TTC549 (cell line): Measurements from ENCODE around the gene CIBAR2.
"Not testable (repeated sequence)": the region's sequence is repeated elsewhere in the genome, so short reads cannot be mapped to it uniquely, and the experiment has no call there.

Source experiments
- FAIRE-seq: peaks from 2 replicates; lab custom pipeline; 2012; peaks lifted over from hg19 to GRCh38; lab: Jason Lieb, UNC

Gene CIBAR2

GRCh38 chr16:85128079-85128837 lies 16.0 kb upstream of the CIBAR2 start:
- no peak for FAIRE-seq

- no peak for FAIRE-seq
Observed at GRCh38 chr16:85127379-85127723, 15.1 kb upstream of the CIBAR2 start.

- no peak for FAIRE-seq
Observed at GRCh38 chr16:85126705-85127378, 14.6 kb upstream of the CIBAR2 start.

- FAIRE-seq, result no peak
Observed at GRCh38 chr16:85126394-85126704, 14.1 kb upstream of the CIBAR2 start.

GRCh38 chr16:85125570-85126393 lies 13.5 kb upstream of the CIBAR2 start:
- FAIRE-seq, result no peak

- no peak for FAIRE-seq
Observed at GRCh38 chr16:85124636-85125346, 12.5 kb upstream of the CIBAR2 start.

- FAIRE-seq, result no peak
Observed at GRCh38 chr16:85123891-85124635, 11.8 kb upstream of the CIBAR2 start.

GRCh38 chr16:85123441-85123840 lies 11.2 kb upstream of the CIBAR2 start:
- FAIRE-seq, result not testable (repeated sequence)

GRCh38 chr16:85120006-85120340 lies 7.7 kb upstream of the CIBAR2 start:
- no peak for FAIRE-seq

GRCh38 chr16:85117418-85117817 lies 5.1 kb upstream of the CIBAR2 start:
- no peak for FAIRE-seq

- no peak for FAIRE-seq
Observed at GRCh38 chr16:85114909-85115567, 2.8 kb upstream of the CIBAR2 start.

GRCh38 chr16:85113913-85114312 lies 1.6 kb upstream of the CIBAR2 start:
- no peak for FAIRE-seq

GRCh38 chr16:85113168-85113733 lies 979 bp upstream of the CIBAR2 start:
- no peak for FAIRE-seq

GRCh38 chr16:85111184-85111583 lies 1.1 kb downstream of the CIBAR2 start:
- no peak for FAIRE-seq

GRCh38 chr16:85110105-85110504 lies 2.2 kb downstream of the CIBAR2 start:
- FAIRE-seq, result no peak

GRCh38 chr16:85107532-85107931 lies 4.7 kb downstream of the CIBAR2 start:
- FAIRE-seq, result no peak

GRCh38 chr16:85107083-85107482 lies 5.2 kb downstream of the CIBAR2 start:
- FAIRE-seq, result no peak

- FAIRE-seq, result no peak
Observed at GRCh38 chr16:85105475-85105874, 6.8 kb downstream of the CIBAR2 start.

GRCh38 chr16:85104821-85105391 lies 7.4 kb downstream of the CIBAR2 start:
- no peak for FAIRE-seq

GRCh38 chr16:85104147-85104546 lies 8.1 kb downstream of the CIBAR2 start:
- no peak for FAIRE-seq
